Anterior cingulate cortex (tissue), 58 donors: ENCODE data around the gene ARHGEF7.

ENCODE experiments used
- DNase-seq, 58 donors: peaks; one replicate each; lab custom pipeline; 2025; lab: John Stamatoyannopoulos, UW

Gene ARHGEF7

DNA sequence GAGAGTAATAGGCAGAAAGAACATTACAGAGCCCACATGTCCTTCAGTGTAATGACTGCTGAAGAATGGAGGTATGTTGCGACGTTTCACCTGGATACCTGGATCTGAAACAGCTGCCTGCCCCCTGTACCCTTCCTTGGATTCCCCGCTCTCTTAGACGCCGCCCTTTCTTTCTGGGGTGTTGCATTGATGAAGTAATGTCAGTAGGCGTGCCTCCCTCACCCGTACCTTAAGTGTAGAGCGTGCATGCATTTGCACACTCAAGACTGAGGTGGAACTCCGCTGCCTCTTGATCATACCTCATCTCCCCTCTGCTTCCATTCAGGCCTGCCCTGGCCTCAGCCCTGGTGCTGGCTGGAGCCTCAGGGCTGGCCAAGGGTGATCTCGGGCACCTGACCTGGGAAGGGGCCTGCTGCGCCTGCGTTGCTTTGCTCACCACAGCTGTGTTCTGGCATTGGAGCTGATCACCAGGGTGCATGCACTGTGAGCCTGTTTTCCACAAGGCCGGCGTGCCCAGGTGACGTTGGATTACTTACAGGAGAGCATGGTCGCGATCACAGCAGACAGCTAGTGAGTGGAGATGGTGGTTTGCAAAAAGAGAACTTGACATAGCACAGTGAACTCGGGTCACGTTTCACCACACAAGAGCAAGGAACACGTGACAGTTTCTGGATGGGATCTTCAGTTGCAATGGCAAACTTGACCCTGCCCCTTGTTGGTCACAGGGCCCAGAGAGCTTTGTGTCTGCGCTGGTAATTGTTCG is 99.0 kb downstream of the ARHGEF7 start:
- DNase-seq, result no peak

DNA sequence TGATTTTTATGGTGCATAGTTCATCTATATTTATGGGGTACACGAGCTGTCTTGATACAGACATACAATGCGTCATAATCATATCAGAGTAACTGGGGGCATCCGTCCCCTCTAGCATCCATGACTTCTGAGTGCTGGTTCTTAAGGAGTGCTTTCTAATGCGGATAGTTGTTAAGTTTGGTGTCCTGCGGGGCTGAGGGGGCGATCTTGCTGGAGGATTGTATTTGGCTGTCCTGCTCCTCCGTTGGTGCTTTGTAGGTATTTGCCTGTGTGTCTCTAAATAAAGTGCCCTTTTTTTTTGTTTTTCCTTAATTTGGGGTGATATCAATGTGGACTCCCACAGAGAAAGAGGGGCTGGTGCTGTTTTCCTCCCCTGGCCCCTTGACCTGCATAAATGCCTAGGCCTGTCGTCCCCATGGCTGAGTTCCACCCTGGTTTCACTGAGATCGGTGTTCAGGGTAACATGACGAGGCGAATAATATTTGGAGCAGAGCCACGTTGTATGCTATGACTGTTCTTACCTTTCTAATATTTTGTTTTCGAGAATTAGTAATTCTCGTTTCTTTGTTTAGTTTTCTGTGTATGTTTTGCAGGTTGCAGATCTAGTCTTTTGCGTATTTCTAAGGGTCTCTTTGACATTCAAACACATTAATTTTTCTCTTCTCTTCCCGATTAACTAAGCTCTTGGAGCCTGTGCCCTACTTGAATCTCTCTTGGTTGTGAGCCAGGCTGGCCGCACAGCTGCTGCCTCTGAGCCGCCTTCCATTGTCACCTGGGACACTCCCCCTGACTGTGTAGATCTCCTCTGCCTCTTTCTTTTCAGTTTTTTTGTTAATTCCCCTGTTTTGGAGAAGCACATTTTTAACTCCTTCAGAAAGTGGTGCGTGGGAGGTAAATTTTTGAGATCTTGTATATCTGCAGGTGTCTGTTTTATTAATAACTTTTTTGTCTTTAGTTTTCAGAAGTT is 100.3 kb downstream of the ARHGEF7 start:
- DNase-seq, result peak in 1 of 58 donors; percentile 34

DNA sequence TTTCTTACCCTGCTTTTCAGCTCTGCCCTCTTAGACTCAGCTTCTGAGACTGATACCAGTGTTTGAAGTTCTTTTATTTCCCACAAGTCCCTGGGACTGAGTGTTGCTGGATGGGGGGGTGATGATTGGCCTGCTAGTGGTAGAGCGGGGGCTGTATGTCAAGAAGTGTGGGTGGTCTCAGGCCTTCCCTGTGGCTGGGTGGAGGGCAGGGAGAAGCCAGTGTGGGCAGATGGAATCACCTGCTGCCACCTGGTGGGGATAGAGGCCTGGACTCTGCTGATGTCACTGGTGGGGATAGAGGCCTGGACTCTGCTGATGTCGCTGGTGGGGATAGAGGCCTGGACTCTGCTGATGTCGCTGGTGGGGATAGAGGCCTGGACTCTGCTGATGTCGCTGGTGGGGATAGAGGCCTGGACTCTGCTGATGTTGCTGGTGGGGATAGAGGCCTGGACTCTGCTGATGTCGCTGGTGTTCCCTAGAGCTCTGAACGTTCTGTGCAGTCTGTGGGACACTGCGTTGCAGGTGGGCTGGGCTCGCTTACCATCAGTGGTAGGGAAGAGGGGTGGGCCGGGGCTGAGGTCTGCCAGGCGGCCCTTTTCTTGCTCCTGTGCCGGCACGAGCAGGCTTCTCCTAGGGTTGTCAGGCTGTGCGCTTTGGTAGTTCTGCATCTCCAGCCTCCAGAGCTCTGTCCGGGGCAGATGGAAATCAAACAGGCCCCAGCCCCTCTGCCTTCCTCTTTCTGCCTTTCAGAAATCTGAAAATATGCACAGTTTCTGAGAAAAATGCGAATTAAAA is 101.3 kb downstream of the ARHGEF7 start:
- DNase-seq, result peak in 6 of 58 donors; percentile 28 to 47 (median 40)

DNA sequence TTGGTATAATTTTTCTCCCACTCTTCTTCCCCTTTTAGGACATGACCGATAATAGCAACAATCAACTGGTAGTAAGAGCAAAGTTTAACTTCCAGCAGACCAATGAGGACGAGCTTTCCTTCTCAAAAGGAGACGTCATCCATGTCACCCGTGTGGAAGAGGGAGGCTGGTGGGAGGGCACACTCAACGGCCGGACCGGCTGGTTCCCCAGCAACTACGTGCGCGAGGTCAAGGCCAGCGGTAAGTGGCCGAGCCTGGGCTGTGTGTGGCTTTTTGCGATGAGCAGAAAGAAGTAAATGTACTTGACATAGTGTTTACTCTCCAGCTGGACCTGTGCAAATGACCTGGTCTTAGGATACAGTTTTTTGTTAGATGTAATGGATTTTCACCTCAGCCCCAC is 102.5 kb downstream of the ARHGEF7 start:
- DNase-seq, result no peak

DNA sequence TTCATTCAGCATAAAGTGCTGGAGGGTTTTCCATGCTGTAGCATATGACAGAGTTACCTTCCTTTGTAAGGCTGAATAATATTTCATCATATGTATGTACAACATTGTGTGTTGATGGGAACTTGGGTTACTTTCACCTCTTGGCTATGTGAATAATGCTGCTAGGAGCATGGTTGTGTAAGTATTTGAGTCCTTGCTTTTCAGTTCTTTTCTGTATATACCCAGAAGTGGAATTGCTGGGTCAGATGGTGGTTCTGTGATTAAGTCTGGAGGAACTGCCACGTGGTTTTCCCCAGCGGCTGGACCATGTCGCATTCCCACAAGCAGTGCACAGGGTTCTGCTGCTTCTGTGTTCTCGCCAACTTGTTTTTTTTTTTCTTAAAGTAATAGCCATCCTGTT is 104.2 kb downstream of the ARHGEF7 start:
- DNase-seq, result peak in 10 of 58 donors; percentile 25 to 54 (median 42)

DNA sequence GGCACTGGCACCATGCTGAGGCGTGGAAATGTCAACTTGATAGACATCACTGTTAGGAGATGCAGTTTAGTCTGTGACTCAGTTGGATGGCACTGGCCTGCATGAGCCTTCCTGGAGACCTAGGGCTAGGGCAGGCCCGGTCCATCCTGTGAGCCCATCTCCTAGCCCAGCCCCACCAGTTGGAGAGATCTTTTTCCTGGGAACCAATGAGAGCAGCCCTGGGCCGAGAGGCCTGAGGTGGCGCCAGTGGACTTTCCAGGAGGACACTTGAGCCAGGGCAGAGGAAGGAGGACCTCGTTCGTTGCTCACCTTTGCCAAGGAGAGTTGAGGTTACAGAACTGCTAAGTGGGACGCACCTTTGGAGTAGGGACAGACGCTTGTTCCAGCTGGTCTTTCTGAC is 104.8 kb downstream of the ARHGEF7 start:
- DNase-seq, result no peak

DNA sequence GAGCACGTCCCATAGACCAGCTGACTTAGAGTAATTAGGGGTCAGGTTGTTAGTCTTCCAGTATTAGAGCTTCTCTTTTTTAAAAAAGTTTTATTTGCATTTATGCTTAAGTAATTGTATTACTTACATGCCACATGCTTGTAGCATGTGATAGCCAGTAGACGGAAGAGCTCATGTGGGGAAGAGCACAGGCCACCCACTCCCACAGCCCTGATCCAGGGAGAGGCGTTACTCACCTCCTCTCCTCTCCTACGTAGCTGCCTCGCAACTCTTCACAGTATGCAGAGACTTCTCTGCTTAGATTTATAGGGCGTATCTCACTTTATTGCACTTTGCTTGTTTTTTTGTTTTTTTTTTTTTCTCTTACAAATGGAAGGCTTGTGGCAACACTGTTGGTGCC is 110.1 kb downstream of the ARHGEF7 start:
- no peak for DNase-seq

DNA sequence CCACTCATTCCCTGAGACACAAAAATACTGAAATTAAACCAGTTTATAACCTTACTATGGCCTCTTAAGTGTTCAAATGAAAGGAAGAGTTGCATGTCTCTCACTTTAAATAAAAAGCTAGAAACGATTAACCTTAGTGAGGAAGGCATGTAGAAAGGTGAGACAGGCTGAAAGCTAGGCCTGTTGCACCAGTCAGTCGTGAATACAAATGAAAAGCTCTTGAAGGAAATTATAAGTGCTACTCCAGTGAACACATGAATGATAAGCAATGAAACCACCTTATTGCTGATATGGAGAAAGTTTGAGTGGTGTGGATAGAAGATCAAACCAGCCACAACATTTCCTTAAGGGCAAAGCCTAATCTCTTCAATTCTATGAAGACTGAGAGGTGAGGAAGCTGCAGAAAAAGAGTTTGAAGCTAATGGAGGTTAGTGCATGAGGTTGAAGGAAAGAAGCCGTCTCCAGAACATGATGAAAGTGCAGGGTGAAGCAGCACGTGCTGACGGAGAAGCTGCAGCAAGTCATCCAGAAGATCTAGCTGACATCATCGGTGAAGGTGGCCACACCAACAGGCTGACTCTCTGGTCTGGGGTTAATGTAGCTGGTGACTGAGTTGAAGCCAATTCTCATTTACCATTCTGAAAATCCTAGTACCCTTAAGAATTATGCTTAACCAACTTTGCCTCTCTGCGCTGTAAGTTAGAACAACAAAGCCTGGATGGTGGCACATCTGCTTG is 110.9 kb downstream of the ARHGEF7 start:
- DNase-seq, result no peak

DNA sequence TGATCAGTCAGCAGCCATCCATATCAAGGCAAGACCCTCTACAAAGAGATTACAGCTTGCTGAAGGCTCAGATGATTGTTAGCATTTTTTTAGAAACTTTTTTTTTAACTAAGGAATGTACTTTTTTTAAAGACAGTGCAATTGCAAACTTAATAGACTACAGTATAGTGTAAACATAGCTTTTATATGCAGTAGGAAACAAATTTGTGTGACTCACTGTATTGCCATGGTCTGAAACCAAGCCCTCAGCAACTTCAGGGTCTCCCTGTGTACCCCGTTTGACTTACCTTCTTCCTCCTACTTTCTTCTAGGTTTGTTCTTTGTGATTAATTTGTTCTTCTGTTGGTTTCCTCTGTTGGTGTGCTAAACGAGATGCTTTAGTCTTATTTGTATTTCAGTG is 112.3 kb downstream of the ARHGEF7 start:
- DNase-seq, result no peak

DNA sequence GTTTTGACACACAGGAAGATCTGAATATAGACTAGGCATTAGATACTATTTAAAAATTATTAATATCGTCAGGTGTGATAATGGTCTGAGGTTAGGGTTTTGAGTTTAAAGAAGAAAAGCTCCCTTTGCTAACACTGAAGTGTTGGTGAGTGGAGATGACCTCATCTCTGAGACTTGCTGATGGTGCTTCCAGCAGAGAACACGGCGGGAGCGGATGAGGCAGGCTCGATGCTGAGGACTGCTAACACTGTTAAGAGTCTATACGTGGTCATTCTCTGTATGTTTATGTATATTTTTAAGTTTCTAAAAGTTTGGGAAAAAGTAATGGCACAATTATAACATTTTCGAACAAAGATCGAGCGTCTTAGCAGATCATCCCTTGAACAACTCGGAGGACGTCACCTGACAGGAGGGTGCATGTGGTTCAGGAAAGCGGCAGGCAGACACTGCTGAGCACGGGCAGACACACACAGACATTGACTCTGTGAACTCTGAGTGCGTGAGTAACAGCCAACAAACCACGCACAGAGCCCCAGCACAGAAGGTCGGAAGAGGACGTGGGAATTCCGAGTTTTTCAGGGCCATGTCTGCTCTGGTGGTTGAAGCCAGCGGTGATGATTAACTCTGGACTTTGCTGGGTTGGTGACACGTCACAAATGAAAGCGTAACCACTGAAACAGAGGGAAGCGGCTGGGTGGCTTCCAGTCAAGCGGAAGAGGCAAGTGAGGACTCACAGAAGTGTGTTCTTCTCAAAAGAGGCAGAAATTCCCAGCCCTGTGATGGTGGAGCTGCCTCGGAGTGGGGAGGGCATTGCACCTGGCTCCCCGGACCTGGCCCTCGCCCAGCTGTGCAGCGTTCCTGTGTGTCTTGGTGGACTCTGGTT is 113.4 kb downstream of the ARHGEF7 start:
- DNase-seq, result no peak

DNA sequence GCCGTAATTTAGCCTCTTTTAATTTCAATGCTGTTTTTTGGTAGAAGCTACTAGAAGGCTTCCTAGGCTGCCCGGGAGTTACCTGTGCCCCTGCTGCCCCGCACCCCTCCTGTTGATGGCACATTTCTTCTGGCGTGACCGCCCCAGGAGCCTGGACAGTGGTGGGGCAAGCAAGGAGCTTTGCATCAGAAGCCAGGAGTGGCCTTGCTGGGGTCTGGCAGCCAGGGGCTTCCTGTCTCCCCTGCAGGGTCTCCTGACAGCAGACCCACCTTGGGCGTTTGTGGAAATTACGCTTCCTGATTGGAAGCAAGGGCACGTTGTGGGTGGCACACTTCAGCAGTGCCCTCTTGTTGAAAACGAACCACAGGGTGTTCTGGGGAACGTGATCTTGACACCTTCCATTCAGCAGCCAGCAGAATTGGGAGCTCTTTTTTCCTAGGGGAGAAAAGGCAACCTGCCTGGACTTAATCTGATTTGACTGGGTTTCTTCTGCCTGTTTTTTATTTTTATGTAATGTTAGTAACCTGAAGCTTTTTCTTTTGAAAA is 115.3 kb downstream of the ARHGEF7 start:
- DNase-seq, result no peak

DNA sequence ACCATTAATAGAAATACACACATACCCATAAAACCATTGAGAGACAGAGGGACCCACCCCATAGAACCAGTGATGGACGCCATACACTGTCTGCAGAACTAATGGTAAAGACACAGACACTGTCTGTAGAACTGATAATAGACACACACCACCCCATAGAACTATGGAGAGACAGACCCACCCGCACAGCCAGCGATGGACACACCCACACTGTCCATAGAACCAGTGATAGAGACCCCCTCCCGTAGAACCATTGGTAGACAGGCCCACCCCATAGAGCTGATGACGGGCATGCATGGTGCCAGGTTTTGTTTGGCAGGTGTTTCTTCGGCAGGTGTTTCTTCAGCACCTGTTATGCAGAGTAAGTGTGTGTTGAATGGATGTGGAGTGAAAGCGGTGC is 117.1 kb downstream of the ARHGEF7 start:
- DNase-seq, result no peak

DNA sequence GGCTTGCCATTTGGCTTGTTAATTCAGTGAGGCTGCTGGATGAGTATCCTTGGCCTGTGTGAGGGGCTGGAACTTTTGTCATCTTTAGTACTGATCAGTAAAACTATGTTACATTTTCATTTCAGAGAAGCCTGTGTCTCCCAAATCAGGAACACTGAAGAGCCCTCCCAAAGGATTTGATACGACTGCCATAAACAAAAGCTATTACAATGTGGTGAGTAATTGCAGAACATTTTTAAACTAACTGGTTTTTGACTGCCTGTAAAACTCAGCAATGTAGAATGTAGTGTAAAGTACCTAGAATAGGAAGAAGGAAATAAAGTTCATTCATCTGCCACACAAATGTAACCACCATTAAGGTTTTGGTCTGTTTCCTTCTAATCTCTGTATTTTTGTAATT is 118.0 kb downstream of the ARHGEF7 start:
- no peak for DNase-seq

DNA sequence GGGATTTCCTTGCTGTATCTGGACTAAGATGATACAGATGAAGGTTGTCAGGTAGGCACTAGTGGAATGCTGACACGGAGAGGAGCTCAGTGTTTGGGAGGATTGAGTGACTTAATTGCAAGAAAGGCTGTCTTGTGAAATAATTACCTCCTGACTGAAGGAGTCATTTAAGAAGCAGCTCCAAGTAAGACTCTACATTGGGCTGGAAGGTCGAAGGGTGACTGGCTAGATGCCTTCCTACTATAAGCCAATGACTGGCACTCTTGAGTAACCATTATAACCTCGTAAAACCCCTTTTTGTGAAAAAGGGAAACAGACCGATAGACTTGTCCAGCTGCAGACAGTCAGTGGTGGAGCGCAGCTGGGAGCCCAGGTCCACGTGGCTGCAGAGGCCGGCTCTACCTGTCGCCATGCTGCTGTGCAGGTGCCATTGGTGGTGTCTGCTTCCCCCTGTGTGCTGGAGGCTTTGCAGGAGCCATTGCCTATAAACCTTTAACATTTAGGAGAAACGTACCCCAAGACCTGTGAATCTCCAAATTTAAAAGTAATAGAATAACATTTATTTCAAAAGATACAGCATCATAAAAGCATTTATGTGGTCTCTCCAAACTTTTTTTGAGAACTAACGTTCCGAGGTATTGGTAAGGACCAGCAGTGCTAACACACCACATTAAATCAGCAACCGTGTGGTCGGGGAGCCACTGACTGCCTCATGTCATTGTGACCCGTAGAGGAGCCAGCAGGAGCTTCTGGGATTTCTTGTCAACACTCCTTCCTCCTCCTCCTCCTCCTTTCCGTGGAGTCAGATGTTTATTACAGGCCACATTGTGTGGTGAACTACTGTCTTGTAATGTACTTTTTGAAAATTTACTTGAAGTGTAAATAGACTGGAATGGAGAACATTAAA is 124.9 kb downstream of the ARHGEF7 start:
- no peak for DNase-seq

DNA sequence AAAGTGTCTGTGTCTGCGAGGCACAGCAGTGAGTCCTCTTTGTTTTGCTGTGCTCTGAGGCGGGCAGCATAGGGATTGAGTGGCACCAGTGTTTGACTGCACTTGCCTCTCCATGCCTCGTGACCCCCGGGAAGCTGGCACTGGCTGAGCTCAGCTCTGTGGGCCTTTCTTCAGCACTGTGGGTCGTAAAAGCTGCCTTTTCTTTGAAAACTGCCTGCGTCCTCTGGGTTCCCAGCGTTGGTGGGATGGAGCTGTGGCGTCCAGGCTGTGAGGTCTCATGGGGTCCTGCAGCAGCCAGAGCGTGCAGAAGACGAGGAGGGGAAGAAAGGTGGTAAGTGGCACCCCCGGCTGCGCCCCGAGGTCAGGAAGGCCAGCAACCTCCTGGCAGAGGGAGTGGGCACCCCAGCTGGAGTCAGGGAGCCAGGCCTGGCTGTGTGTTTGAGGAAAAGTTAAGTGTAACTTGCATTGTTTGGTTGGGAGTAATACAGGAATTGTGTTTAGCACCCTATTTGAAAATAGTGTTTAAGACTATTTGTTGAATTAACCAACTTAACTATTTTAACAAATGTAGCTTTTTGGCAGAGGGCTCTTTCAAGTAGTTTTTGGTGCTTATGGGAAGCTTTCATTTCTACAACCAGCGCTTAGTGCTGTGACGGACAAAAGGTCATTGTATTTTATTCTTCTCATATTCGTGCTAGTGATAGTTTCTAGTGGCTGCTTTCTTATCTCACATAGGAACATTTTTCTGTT is 126.1 kb downstream of the ARHGEF7 start:
- peak in 55 of 58 donors; percentile 9 to 96 (median 80) for DNase-seq

DNA sequence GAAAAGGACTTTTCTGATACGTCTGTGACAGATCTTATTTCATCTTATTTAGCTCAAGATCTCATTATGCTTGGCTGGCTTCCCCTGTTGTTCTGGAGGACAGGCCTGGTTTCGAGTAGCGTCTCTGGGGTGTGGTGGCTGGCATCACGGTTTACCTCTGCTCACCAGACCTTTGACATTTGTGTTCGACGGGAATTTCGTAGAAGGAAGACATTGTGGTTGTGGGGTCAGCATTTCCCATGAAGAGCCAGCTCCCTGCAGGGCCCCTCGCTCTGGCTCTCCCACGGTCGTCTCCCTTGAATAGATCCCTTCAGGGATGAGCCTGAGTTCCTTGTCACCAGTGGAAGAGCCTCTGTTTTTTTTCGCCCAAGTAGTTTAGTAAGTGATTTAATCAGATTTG is 126.8 kb downstream of the ARHGEF7 start:
- peak in 1 of 58 donors; percentile 21 for DNase-seq

DNA sequence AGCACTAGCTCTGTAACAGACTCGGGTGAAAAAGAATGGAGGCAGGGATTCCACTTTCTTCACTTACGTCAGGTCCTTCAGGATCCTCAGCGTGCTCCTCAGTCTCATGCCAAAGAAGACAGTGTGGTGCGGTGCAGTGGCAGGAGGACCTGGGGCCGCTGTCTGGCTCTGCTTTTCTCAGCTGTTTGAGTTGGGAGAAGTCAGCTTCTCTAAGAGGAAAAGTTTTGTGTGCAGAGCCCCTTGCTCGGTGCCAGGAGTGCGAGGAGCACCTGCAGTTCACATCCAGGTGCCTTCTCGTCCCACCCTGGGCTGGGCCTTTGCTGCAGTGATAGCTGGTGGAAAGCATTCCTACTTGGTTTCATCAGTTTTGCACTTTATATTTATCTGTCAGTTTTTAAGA is 127.5 kb downstream of the ARHGEF7 start:
- DNase-seq, result no peak
